NOMO-1 treated with dmso at 0.1 percent for 144 hours (cell line): Measurements from ENCODE around the gene CFAP54.
"Not testable (repeated sequence)": the region's sequence is repeated elsewhere in the genome, so short reads cannot be mapped to it uniquely, and the experiment has no call there.

ENCODE experiments used
- DNase-seq: peaks from one replicate; lab custom pipeline; 2025; ENCODE audit not compliant: unreplicated experiment; lab: John Stamatoyannopoulos, UW

Gene CFAP54

GRCh38 chr12:96472384-96472783 is 17.0 kb upstream of the CFAP54 start:
- no peak for DNase-seq

DNA sequence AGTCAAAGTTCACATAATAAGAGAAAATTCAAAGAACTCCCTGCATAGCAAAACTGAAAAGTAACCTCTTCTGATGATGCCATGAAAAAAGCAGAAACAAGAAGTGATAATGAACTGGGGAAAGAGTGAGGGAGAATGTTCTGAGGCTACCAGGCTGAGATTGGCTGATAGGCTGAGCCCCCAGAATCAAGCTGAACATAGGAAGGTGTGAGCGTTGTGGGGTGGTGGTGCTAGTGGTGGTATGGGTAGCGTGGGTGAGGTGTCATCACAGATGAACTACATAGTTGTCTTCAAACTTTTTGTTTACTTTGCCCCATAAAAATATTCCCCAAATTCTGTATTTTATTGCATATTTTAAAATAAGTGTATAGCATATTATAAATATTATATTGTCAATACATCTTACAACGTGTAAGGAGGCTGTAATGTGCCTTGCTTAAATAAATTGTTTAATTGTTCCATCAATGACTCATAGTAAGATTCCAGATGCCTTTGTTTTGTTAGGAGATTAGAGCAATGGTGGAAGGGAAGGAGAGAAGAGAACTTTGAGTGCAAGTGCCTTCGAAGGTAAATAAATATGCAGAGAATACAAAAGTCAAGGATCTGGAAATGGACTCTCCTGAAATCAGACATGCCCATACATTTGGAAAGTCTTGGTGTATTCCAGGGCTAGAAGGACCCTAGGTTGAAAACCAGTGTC is 15.8 kb upstream of the CFAP54 start:
- no peak for DNase-seq

- DNase-seq, result no peak
Measured at GRCh38 chr12:96474206-96474605, 15.2 kb upstream of the CFAP54 start.

DNA sequence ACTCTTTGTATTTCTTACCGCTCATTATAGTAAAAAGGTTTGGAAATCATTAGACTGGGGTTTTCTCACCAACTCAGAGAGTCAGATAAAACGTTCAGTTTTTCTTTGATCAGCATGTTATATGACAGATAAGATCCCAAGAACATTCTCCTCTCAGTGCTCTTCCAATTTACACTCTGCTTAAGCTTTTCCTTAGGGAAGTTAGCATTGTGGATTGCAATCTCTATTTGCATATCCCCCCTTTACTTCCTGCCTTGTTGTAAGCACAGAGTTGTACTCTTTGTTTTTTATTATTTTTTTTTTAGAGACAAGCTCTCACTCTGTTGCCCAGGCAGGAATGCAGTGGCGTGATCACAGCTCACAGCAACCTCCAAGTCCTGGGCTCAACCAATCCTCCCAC is 11.4 kb upstream of the CFAP54 start:
- DNase-seq, result no peak

GRCh38 chr12:96482086-96482485 is 7.3 kb upstream of the CFAP54 start:
- DNase-seq, result no peak

DNA sequence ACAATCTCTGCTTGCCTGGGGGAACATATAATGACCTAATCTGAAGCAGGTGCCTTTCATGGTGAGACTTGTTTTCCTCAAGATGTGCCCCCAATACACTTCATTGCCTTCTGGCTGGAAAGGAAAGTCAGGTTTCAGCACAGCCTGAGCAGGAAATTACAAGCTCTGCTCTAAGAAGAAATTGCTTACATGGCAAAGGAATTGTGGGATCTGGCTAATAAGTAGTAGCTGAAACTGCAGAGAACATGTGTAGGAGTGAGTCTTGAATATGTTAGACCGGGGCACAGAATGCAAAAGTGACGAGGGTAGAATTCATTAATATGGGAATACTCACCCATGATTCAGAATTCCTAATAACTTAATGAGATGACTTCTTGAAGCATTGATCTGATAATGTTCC is 6.3 kb upstream of the CFAP54 start:
- no peak for DNase-seq

GRCh38 chr12:96486751-96487613 is 2.4 kb upstream of the CFAP54 start:
- no peak for DNase-seq

DNA sequence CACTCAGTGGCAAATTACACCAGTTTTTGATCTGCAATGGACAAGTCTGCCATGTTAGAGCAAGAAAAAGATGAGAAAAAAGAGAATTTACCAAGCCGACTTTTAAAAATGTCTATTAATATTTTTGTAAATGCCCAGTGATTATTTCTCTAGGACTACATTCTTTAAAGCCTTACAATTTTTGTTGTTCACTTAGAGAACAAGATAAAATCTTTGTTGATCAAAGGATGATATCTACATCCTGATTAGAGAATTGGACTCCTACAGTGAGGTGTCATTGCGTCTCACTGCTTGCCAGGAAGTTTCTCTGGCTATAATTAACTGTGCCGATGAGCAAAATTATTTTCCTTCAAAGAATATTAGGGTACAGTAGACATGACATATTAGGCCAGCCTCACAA is 1.7 kb upstream of the CFAP54 start:
- no peak for DNase-seq

- DNase-seq, result no peak
Measured at GRCh38 chr12:96493106-96493505, 3.7 kb downstream of the CFAP54 start.

DNA sequence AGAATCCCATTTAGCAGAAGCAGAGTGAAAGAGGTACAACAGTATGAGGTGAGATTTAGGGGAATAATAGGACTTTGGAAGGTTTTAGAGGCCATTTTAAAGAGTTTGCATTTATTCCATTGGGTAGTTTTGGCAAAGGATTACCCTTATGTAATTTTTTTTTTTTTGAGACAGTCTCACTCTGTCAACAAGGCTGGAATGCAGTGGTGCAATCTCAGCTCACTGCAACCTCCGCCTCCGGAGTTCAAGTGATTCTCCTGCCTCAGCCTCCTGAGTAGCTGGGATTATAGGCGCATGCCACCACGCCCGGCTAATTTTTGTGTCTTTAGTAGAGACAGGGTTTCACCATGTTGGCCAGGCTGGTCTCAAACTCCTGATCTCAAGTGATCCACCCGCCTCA is 4.8 kb downstream of the CFAP54 start:
- not testable (repeated sequence) for DNase-seq

GRCh38 chr12:96495155-96495554 is 5.8 kb downstream of the CFAP54 start:
- no peak for DNase-seq

GRCh38 chr12:96495841-96496545 is 6.6 kb downstream of the CFAP54 start:
- DNase-seq, result no peak

- no peak for DNase-seq
Measured at GRCh38 chr12:96496944-96497343, 7.6 kb downstream of the CFAP54 start.

- no peak for DNase-seq
Measured at GRCh38 chr12:96497855-96498254, 8.5 kb downstream of the CFAP54 start.

GRCh38 chr12:96500693-96501092 is 11.3 kb downstream of the CFAP54 start:
- DNase-seq, result no peak

DNA sequence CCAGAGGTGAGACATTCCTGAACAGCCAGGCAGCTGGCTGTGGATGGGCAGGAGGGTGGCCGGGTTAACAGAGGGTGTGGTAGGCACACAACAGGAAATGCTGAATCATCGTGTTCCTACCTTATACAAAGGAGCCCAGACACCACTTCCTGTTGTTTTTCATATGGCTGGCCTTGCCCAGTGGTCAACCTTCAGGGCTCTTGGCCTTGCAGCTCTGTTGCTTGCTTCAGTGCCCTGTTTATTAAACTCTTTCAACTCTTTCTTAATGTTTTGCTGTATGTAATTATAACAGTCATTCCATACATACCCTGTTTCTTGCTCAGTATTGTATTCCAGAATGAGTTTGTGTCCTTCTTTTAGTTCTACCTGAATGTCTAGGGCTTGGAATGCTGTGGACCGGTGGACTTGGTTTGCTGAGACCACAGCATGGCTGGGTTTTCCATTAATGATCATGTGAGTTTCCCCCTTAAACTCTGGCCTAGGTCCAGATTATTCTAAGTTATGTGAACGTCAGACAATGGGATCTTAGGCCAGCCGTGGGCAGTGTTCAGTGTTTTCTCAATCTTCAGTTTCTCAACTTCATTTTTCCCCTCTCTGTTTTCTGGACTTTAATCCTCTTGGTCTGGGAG is 11.9 kb downstream of the CFAP54 start:
- DNase-seq, result no peak

DNA sequence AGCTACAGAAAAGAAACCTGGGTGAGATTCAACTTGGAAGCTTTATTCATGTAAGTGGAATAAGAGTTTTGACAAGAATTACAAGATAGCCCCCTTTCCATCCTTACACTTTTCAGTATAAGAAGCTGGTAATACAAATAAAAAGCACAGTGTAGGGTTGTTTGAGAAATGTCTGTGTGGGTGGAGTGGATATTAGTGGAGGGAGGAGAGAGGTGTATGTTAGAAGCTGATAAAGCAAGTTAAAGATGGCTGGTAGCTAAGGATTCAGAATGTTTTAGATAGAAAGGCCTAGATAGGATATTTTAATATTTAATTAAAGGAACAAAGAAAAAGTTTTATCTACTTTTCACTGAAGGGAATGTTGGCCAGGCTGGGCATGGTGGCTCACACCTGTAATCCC is 12.5 kb downstream of the CFAP54 start:
- no peak for DNase-seq

- DNase-seq, result no peak
Measured at GRCh38 chr12:96502477-96502876, 13.1 kb downstream of the CFAP54 start.

DNA sequence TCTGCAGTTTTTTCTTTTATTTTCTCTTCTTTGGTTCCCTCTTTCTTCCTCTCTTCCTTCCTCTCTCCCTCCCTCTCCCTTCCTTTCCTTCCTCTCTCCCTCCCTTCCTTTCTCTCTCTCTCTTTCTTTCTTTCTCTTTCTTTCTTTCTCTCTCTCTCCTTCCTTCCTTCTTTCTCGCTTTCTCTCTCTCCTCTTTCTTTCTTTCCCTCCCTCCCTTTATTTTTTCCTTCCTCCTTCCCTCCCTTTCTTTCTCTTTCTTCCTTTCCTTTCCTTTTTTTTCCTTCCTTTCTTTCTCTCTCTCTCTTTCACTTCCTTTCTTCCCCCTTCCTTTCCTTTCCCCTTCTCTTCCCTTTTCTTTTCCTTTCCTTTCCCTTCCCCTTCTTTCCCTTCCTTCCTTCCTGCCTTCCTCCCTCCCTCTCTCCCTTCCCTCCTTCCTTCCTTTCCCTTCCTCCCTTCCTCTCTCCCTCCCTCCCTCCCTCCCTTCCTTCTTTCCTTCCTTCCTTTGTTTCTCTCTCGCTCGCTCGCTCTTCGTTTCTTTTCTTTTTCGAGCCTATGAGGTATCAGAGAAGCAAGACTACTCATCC is 13.7 kb downstream of the CFAP54 start:
- DNase-seq, result no peak

- DNase-seq, result no peak
Measured at GRCh38 chr12:96503976-96504375, 14.6 kb downstream of the CFAP54 start.

DNA sequence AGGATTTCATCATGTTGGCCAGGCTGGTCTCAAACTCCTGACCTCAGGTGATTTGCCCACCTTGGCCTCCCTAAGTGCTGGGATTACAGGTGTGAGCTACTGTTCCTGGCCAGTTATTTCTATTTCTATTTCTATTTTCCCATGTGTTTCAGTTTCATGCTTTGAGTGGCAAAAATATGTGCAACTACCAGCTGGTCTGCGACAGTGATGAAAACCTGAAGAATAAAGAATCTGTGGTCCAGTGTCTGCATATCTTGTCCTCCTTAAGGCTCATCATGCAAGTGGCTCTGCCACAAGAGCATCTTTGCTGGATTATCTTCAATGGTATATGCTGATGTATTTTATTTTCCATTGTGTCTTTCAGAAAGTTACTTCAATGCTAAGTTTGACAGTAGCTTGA is 17.4 kb downstream of the CFAP54 start:
- DNase-seq, result no peak
